IPS-NIHi7 (cell line): Measurements from ENCODE around the gene FNDC11.
A peak's percentile ranks its signal among the peaks of the same experiment; 100 is the strongest.
"Not testable (repeated sequence)": the region's sequence is repeated elsewhere in the genome, so short reads cannot be mapped to it uniquely, and the experiment has no call there.

ENCODE experiments used
- DNase-seq: peaks from one replicate; pipeline ENCODE4 v3.0.0; 2012; ENCODE audit warnings: mixed read lengths; ENCODE audit errors: extremely low spot score

The FNDC11 gene

DNA sequence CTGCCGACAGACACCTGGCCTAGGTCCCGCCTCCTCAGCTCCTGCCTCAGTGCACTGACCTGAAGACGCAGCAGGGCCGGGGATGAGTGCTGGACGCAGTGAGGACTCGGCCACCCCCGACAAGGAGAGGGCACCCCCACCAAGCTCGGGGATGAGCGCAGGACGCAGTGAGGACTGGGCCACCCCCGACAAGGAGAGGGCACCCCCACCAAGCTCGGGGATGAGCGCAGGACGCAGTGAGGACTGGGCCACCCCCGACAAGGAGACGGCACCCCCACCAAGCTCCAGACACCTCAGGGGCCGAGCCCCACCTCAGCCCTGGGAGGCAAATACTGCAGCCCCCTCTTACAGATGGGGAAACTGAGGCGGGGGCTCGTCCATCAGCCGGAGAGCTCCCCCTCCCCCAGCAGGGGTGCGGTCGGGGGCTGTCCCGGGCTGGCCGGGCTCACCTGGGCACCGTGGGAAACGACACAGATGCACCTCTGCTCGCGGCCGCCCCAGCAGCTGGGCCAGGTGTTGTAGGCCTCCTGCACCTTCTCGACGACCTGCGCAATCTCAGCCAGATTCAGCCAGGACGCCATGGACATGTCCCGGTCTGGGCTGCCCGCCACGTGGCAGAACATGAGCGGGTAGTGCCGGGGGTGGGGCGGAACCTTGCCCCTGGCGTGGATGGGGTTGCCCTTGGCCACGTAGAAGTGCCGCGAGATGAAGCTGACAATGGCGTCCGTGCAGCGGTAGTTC, 12.6 kb downstream of the FNDC11 start:
- no peak for DNase-seq

DNA sequence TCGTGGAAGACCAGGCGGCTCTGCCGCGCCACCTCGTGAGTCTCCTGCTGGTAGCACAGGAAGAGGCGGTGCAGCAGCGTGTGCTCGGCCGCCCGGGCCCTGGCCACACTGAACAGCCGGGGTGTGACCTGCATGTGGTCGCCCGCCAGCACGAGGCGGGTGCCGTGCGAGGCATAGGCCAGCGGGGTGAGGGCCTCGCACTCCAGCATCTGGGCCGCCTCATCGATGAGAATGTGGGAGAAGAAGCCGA, 13.1 kb downstream of the FNDC11 start:
- no peak for DNase-seq

DNA sequence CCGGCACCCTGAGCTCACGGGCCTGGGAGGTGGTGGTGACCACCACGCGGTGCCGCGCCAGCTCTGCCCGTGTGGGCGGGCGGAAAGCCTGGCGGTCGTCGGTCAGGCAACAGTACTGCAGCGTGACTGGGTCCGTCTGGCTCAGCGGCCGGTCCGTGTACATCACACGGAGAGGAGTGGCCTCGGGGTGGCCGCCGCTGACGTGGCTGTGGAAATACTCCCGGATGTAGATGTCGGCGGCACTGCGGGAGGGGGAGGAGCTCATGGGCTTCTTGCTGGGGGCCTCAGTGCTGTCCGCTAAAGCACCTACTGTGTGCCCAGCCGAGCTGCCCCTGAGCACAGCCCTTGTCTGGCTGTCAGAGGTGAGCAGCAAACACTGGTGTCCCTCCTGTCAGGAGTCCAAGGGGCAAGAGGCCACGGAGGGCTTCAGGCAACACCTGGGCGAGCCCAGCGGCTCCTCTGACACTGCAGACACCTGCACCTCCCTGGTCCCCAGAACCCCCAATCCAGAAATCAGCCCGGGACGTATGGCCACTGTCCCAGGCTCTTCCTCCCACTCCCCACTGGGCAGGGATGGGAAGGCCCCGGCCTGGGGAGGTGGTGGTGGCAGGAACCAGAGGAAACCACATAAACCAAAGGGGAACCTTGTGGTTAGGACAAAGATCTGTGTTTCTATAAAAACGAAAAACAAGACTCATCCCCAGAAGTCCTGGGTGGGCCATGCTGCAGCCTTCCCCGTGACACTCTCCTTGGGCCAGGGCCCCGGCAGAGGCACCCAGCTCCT, 13.6 kb downstream of the FNDC11 start:
- DNase-seq: no peak

DNA sequence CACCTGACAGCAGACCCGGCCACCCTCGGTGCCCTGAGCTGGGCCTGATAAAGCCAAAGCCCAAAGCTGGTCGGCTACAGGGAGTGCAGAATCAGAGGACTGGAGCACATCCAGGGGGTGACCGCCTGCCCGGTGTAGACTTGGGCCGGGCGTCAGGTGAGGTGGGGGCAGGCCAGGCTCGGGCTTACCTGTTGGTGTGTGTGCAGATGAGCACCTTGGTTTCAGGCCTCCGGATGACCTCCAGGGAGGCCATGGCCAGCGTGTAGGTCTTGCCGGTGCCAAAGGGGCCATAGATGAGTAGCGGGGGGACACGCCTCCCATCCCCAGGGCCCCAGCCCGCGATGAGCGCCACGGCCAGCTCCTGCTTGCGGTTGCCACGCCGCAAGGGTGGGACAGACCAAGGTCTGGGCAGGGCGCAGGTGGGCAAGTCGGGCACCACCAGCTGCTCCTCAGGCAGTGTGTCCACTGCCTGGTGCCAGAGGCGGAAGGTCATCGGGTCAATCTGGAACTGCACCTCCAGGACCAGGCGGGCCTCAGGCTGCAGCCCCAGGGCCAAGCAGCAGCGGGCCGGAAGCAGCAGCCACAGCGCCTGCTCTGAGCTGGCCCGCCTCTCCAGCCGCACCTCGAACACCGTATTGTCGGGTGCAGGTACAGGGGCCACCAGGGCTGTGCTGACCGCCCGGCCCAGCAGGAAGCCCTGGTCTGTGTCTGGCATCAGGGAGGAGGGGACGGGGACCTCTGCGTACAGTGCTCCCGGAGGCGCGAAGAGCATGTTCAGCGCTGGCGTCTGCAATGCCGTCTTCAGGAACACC, 14.4 kb downstream of the FNDC11 start:
- no peak for DNase-seq

DNA sequence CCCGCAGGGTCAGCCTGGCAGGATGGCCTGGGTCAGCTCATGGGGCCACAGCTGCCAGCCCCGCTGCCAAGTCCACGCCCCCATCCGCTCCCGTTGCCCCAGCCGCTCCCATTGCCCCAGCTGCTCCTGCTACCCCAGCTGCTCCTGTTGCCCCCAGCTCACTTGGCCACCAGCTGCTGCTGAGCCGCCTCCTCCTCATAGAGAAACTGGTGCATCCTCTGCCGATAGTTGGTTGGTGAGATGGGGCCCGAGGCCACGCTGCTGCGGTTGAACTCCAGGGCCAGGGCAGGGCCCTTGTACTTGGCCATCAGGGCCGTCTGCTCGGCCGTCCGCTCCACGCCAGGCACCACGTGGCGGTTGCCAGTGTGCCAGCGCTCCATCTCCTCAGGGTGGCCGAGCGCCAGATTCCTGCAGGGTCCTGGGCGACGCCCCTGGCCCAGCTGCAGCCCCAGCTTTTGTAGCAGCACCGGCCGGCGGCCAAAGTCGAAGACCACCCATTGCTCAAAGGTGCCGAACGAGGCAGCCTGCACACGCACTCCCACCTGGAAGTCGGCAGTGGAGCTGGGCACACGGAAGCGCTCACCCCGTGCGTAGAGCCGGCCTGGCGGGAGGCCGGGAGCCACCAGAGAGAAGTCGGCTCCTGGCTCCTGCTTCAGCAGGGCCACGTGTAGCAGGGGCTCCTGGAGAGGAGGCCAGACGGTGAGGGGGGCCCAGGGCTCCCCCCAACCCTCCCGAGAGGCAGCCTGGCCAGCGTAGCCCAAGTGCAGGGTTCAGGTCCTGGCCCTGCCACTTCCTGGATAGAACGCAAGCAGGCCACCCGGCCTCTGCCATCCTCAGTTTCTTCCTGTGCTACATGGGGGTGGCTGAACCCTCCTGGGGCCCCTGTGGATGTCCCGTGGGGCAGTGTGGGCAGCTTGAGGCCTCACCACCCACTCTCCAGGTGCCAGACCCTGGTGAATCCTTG, 15.3 kb downstream of the FNDC11 start:
- no peak for DNase-seq

DNA sequence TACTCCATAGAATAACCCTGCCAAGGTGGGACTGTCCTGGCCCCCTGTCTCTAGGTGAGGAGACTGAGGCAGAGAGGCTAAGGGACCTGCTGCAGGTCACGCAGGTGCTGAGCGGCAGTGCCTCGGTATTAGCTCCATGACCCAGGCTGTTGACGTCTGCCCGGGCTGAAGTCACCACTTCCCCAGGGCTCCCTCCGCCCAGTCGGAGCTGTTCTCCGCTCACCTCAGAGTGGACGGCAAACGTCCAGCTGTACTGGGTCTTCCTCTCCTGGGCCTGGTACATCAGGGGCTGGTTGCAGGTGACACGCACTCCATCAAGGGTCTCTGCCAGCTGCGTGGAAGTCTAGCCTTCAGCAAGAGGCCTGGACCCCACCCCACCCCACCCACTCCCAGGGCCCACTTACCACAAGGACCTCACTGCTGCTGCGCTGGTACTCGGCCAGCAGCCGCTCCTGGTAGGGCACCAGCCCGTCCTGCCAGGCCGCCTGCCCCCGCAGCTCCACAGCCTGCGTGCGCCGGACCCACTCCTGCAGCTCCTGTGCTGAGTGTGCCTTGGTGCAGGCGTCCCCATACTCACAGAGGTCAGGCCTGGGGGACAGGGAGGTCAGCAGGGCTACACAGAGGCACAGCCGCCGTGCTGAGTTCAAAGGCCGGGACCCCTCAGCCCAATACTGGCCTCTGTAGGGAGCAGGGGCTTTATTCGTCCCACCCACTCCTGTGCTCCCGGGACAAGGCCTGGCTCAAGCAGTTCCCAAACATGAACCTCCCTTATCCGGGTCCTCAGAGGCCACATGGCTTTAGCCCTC, 16.5 kb downstream of the FNDC11 start:
- no peak for DNase-seq

DNA sequence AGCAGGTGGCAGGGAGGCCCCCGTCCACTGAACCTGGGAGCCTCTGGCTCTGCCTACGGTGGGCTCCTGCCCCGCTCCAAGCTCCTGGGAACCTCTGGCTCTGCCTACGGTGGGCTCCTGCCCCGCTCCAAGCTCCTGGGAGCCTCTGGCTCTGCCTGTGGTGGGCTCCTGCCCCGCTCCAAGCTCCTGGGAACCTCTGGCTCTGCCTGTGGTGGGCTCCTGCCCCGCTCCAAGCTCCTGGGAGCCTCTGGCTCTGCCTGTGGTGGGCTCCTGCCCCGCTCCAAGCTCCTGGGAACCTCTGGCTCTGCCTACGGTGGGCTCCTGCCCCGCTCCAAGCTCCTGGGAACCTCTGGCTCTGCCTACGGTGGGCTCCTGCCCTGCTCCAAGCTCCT, 17.1 kb downstream of the FNDC11 start:
- not testable (repeated sequence) for DNase-seq

DNA sequence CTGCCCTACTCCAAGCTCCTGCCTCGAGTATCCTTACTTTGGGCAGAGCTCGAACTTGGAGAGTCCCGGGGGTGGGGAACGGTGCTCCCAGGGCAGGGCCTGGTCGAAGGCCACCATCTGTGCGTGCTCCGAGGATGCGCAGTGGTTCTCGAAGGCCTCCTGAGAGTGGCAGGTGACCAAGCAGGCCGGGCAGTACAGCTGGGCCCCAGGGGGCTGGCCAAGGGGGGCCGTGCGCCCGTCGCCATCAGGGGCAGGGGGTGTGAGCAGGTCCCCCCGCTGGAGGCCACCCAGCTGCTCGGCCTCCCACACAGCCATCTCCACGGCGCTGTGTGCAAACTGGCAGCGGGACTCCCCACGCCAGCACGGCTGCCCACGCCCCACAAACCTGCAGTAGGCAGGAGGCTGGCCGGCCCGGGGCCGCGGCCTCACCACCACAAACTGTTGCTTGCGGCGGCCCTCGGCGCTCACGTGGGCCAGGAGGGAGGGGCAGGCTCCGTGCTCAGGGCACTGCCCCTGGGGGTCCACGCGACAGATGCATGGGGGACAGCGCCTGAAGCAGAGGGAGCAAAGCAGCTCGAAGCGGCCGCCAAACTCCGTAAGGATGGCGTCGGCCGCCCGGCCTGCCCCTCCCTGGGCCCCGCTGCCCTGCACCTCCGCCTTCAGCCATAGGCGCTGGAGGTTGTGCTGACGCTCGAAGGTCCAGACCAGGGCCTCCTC, 18.3 kb downstream of the FNDC11 start:
- no peak for DNase-seq

DNA sequence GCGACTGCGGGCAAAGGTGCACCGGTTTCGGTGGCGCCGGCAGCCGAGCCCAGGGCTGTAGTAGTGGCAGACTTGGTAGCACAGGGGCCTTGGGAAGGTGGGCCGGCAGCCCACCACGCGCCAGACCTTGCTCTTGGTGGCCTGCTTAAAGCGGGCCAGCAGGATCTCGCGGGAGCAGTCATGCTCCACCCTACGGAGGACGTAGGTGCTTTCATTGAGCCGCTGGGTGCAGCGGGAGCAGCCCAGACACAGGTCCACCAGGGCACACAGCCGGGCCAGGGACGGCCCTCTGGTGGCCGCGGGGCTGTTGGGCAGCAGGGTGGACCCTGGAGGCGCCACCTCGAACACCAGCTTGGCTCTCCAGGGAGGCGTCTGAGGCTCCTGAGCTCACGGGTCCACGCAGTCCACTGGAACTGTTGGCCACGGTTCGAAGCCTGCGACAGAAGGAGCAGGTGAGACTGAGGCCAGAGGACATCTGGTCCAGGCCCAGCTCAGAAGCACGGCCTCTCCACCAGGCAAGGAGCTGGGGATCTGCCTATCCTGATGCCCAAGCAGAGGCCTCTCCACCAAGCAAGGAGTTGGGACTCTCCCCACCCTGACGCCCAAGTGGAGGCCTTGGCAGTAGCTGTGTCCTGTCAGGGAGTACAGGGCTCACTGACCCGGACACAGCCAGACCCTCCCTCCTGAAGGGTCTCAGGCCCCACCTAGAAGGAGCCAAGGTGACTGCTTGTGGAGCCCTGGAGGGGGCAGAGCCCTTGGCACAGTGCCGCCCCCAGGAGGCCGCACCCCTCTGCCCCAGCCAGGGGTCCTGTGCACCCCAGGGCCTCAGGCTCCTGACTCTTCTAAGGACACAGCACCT, 19.1 kb downstream of the FNDC11 start:
- DNase-seq: no peak

DNA sequence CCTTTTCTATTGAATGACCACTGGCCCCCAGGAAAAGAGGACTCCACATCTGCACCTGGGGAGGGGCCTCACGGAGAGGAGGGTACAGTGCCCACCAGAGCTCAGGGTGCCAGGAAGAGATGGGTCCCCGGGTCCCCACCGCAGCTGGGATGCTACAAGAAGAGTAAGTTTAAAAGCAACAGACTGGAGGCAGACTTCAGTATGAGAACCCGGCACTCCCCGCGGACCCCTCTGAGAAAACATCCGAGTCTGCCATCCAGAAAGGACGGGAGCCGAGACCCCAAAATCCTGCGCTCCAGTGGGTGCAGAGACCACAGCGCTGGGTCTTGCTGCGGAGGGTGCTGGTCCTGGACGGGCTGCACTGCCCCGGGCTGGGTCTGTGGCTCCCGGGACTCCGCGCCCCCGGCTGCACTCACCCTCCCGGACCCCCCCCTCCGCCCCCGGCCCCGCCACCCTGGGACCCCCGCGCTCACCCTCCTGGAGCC, 19.7 kb downstream of the FNDC11 start:
- no peak for DNase-seq

DNA sequence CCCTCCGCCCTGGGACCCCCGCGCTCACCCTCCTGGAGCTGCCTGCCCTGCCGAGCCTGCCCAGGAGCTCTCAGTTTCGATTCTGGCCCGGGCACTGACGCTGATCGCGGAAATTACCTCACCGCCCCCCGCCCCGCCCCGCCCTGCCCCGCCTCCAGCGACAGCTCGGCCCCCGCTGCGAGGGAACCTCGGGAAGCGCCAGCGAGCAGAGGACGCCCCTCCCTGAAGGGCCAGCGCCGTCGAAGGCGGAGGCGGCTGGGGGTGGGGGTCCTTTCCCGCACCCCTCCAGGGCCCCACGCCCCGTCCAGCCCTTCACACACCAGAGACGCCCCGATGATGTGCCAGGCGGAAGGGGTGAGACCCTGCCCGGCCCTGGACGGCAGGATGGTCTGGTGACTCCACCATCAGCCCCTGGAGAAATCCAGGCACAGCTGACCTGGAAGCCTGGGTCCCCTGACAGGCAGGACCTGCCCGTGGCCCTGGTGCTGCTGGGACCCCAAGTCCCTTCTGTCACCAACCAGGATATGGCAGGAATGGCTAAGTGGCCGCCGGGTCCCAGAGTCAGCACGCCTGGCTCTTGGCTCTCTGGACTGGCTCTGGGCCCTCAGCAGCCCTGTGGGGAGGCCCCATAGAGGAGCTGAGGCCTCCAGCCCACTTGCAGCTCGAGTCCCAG, 20.3 kb downstream of the FNDC11 start, which contains the start of gene HELZ2:
TSS of gene HELZ2 (minus strand) at position 84 of the 673 bp plus-strand sequence. CDS start 1,854 bp downstream, outside the sequence.
- DNase-seq: peak; percentile 87

DNA sequence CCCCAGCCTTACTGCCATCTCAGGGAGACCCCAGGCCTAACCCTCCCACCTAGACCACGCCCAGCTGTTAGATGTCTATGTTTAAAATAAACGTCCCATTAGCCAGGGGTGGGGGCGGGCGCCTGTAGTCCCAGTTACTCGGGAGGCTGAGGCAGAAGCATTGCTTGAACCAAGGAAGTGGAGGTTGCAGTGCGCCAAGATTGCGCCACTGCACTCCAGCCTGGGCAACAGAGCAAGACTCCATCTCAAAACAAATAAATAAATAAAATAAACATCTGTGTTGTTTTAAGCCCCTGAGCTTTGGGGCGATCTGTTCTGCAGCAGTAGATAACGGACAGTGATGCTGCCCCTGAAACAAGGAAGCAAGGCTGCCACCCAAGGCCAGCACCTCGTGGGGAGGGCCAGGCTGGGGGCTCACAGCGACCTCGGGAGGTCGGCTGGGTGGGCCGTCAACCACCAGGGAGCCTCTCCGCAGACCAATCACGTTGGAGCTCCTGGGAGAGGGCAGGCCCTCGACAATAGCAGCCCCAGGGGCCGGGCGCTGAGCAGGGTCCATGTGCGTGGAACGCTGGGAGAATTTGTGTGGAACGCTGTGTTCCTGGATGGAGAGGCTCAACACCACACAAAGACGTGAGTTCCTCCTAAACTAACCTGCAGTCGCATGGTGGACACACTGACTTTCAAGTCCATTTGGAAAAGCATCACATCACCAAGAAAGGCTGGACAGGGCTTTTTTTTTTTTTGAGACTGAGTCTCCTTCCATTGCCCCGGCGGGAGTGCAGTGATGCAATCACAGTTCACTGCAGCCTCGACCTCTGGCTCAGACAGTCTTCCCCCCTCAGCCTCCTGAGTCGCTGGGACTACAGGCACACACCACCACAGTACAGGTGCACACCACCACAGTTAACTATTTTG, 21.1 kb downstream of the FNDC11 start:
- DNase-seq: no peak

DNA sequence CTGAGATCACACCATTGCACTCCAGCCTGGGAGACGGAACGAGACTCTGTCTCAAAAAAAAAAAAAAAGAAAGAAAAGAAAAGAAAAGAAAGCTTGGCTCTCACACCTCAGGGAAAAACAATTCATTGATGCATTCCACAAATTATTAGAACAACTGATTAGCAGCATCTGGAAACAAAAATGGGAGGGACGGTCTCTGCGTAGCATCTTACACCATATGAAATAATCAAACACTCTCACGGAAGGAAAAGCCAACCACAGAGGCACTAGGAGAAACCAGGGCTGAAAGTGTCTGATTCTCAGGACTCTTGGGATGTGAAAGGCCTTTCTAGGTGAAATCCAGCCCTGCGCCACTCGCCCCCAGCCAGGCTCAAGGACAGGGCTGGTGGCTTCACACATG, 22.4 kb downstream of the FNDC11 start:
- no peak for DNase-seq

DNA sequence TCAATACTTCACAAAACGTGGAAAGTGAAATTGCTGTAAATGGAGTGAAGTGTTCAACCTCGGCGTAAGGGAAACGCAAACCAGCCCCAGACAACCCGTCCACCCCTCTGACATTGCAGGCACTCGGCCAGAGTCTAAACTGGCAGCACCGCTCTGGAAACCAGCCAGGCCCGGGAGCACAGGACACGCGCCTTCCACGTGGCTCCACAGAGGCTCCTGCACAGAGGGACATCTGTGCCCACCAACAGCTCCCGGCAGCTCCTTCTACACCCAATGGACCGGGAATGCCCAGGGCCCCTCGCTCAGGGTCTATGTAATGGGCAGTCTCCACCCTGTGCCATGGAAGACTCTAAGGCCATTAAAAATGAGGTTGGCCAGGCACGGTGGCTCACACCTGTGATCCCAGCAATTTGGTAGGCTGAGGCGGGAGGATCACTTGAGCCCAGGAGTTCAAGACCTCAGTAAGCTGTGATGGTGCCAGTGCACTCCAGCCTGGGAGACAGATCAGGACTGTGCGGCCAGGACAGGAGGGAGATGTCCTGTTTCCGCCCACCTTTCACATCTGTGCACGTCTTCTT, 23.4 kb downstream of the FNDC11 start:
- no peak for DNase-seq

DNA sequence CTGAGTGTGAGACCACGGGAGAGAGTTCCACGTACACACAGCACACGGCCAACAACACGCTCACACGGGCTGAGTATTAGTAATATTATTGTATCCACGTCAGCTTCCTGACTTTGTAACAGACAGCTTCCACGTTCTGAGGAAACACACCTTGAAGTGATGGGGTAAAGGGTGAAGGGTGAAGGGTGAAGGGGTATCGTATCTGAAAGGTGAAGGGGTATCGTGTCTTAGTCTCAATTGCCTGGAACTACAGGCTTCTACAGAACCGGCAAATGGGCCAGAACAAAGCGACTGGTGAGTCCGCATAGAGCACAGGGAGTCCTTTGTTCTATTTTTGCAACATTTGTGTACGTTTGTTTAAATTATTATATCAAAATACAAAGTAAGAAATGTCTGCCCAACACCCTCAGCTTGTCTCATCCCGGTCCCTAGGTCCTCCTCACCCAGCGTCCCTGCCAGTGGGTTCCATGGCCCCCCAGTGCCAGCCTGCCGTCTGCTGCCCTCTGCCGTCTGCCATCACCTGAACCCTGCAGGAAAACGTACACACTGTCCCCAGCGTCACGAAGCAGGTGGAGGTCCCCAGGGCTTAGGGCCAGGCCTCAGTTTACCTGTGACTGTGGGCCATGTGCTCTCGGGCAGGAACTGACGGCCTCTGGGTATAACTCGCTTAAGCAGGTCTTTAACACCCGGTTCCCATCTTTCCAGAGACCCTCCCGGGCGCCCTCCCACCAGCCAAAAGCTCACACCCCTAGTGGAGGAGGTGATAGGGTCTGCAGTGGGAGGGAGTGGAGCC, 24.5 kb downstream of the FNDC11 start:
- no peak for DNase-seq
